GM12872 (cell line): Measurements from ENCODE around the gene PTGES2.

Source experiments
- CTCF ChIP-seq: IDR thresholded peaks from 3 replicates; pipeline ENCODE4 v1.5.1; 2011; ENCODE audit warnings: low read depth, mild to moderate bottlenecking, low read length, moderate library complexity; ENCODE audit not compliant: insufficient read depth

PTGES2 gene

GRCh38 chr9:128099932-128100491, 27.5 kb downstream of the PTGES2 start:
- no peak for TF ChIP-seq CTCF

- no peak for TF ChIP-seq CTCF
Observed at GRCh38 chr9:128099231-128099931, 28.1 kb downstream of the PTGES2 start.

GRCh38 chr9:128098297-128099230, 29.0 kb downstream of the PTGES2 start:
- TF ChIP-seq CTCF, result no peak

GRCh38 chr9:128097543-128098296, 29.8 kb downstream of the PTGES2 start:
- TF ChIP-seq CTCF, result no peak

GRCh38 chr9:128096616-128097536, 30.7 kb downstream of the PTGES2 start:
- TF ChIP-seq CTCF, result no peak

GRCh38 chr9:128094950-128095544, 32.5 kb downstream of the PTGES2 start:
- TF ChIP-seq CTCF, result no peak
